K562 (cell line): ENCODE data around the gene BCHE. TPM values are rescaled to one million over a fixed set of nuclear protein-coding genes. Genes with fewer than 3 reads are reported as not detected.

ENCODE experiments used
- ATAC-seq: fragments of 200-7000 bp; cut with Tn5 transposase; 3 replicates; pipeline ENCODE4 v1.9.1; 2020; ENCODE audit warnings: moderate library complexity
- BruUV-seq: library from RNA; stranded (reverse); fragments of 400-500 nt; replicated peaks from 2 replicates; lab custom pipeline; 2021; lab: Mats Ljungman, UMichigan
- CTCF ChIA-PET: fragments of 300-600 bp; formaldehyde crosslinking; extraction: SDS; loops from one replicate; lab custom pipeline; 2021; ENCODE audit warnings: low intra/inter-chr PET ratio; lab: Yijun Ruan, JAX
- POLR2A ChIA-PET: fragments of 300-600, 350-650 bp; sonication (Branson Sonifier 250); formaldehyde crosslinking; extraction: SDS; loops from one replicate; lab custom pipeline; 2021; ENCODE audit warnings: antibody characterized with exemption, inconsistent platforms; lab: Yijun Ruan, JAX
- DNase-seq, 4 experiments: peaks; one replicate each; pipeline versions ENCODE4 v3.0.0 to v3.0.0-alpha.2; 2011 to 2018; ENCODE audit warnings: low spot score in 3 of 4, mixed read lengths in 3 of 4; ENCODE audit errors: extremely low read depth in 1 of 4
- FAIRE-seq: peaks from 2 replicates; lab custom pipeline; 2011; peaks lifted over from hg19 to GRCh38; lab: Jason Lieb, UNC
- H2AFZ ChIP-seq: 2 replicates; pipeline ENCODE4 v1.6.0; 2011; ENCODE audit warnings: low read depth, low read length, control low read depth, inconsistent platforms
- H3K27ac ChIP-seq: fragments of 200-600 bp; 3 replicates; pipeline ENCODE4 v1.8.0; 2011; ENCODE audit warnings: low read depth, mild to moderate bottlenecking, control low read depth, inconsistent platforms, low read length, moderate library complexity, mixed read lengths; ENCODE audit errors: extremely low read depth
- H3K27me3 ChIP-seq, 2 experiments: fragments of 300-600 bp in 1 of 2; 2 replicates in 1 of 2; 3 replicates in 1 of 2; pipeline versions ENCODE4 v1.6.0 to v1.8.0; 2011; ENCODE audit warnings: inconsistent platforms in 2 of 2, low read length in 2 of 2, mild to moderate bottlenecking in 1 of 2, mixed read lengths in 1 of 2, moderate library complexity in 1 of 2; ENCODE audit not compliant: control insufficient read depth in 2 of 2, insufficient read depth in 2 of 2
- H3K36me3 ChIP-seq: fragments of 300-600 bp; 3 replicates; pipeline ENCODE4 v1.8.0; 2011; ENCODE audit warnings: mild to moderate bottlenecking, low read length, inconsistent platforms; ENCODE audit not compliant: control insufficient read depth, insufficient read depth
- H3K4me1 ChIP-seq, 2 experiments: fragments of 200-600 bp in 1 of 2; replicated peaks in 1 of 2; 2 replicates in 1 of 2; 3 replicates in 1 of 2; pipeline versions ENCODE4 v1.5.1 to v1.8.0; 2011; ENCODE audit warnings: inconsistent platforms in 2 of 2, low read length in 2 of 2, mild to moderate bottlenecking in 1 of 2, mixed read lengths in 1 of 2, moderate library complexity in 1 of 2; ENCODE audit not compliant: control insufficient read depth in 2 of 2, insufficient read depth in 2 of 2
- H3K4me2 ChIP-seq: 2 replicates; pipeline ENCODE4 v1.6.1; 2011; ENCODE audit warnings: low read length, control low read depth, inconsistent platforms, mixed read lengths; ENCODE audit not compliant: insufficient read depth
- H3K4me3 ChIP-seq: fragments of 200-600 bp; sonication (generic), shearing (Covaris generic); 2 replicates; pipeline ENCODE4 v1.5.1; 2016; ENCODE audit warnings: control low read depth, inconsistent platforms
- H3K79me2 ChIP-seq: fragments of 200-600 bp; 3 replicates; pipeline ENCODE4 v1.8.0; 2011; ENCODE audit warnings: low read length, inconsistent platforms; ENCODE audit not compliant: control insufficient read depth, insufficient read depth
- H3K9ac ChIP-seq, 2 experiments: 2 replicates each; pipeline versions ENCODE4 v1.6.0 to v1.6.1; 2011; ENCODE audit warnings: low read depth in 2 of 2, low read length in 2 of 2, control low read depth in 1 of 2, inconsistent platforms in 1 of 2, mild to moderate bottlenecking in 1 of 2, mixed read lengths in 1 of 2; ENCODE audit not compliant: insufficient read depth in 1 of 2
- H3K9me1 ChIP-seq: one replicate; pipeline ENCODE4 v1.6.0; 2011; ENCODE audit warnings: inconsistent platforms, mild to moderate bottlenecking, low read length, moderate library complexity; ENCODE audit not compliant: control insufficient read depth, insufficient read depth
- H3K9me3 ChIP-seq: replicated peaks from 2 replicates; pipeline ENCODE4 v1.5.1; 2011; ENCODE audit warnings: low read depth, low read length, inconsistent platforms; ENCODE audit not compliant: control insufficient read depth, insufficient read depth
- H4K20me1 ChIP-seq: replicated peaks from 2 replicates; pipeline ENCODE4 v1.6.1; 2011; ENCODE audit warnings: low read length, inconsistent platforms, mixed read lengths; ENCODE audit not compliant: control insufficient read depth, insufficient read depth
- KDM5B ChIP-seq: fragments of 200-600 bp; sonication (generic); IDR thresholded peaks from 2 replicates; pipeline ENCODE4 v1.6.1; 2012; ENCODE audit warnings: low read depth, mild to moderate bottlenecking, moderate library complexity, low read length, control low read depth, inconsistent platforms; ENCODE audit not compliant: insufficient replicate concordance
- MAFK ChIP-seq: IDR thresholded peaks from 2 replicates; pipeline ENCODE4 v1.6.1; 2011; ENCODE audit warnings: low read length, improper control_type of control experiment
- NR3C1 ChIP-seq: sonication (generic); formaldehyde crosslinking; IDR thresholded peaks from 2 replicates; pipeline ENCODE4 v1.8.1; 2022; ENCODE audit warnings: missing genetic modification reagents
- NR4A1 ChIP-seq, 2 experiments: fragments of 250-450 bp in 1 of 2; fragments of 450-650 bp in 1 of 2; sonication (Bioruptor Pico) in 1 of 2; IDR thresholded peaks; 2 replicates each; pipeline versions ENCODE4 v1.4.0 to v1.6.1; 2016 to 2020; ENCODE audit warnings: mild to moderate bottlenecking in 2 of 2, missing compliant biosample characterization in 1 of 2, missing genetic modification characterization in 1 of 2, moderate library complexity in 1 of 2
- RNF2 ChIP-seq: sonication (generic); IDR thresholded peaks from 2 replicates; pipeline ENCODE4 v1.6.1; 2016
- TAF1 ChIP-seq: IDR thresholded peaks from 2 replicates; pipeline ENCODE4 v1.6.1; 2011; ENCODE audit warnings: mild to moderate bottlenecking, low read length, moderate library complexity; ENCODE audit not compliant: insufficient read depth, control insufficient read depth, severe bottlenecking; ENCODE audit errors: extremely low read depth
- TAF9B ChIP-seq: fragments of 450-650 bp; IDR thresholded peaks from 2 replicates; pipeline ENCODE4 v1.6.1; 2018; ENCODE audit warnings: mild to moderate bottlenecking; ENCODE audit not compliant: partially characterized antibody
- TCF7 ChIP-seq: sonication (generic); IDR thresholded peaks from 2 replicates; pipeline ENCODE4 v1.6.1; 2016; ENCODE audit warnings: antibody characterized with exemption, borderline replicate concordance
- WGBS: fragments of 100-300 bp; shearing (Covaris generic); methylation state at CpG from one replicate; pipeline ENCODE4 v1.1.6; 2016; ENCODE audit warnings: low coverage, mixed read lengths; ENCODE audit not compliant: insufficient coverage; ENCODE audit errors: missing lambda C conversion rate; 5-methylcytosine and 5-hydroxymethylcytosine counted together
- in situ Hi-C: fragments of 300-500 bp; cut with MboI; formaldehyde crosslinking; loops from 4 replicates; pipeline ENCODE4 v1.15.0; 2018; ENCODE audit warnings: inconsistent platforms, mixed read lengths
- intact Hi-C: fragments of 100-400 bp; cut with micrococcal nuclease; formaldehyde crosslinking; loops from 2 replicates; pipeline ENCODE4 v1.14.2; 2022
- polyA plus RNA-seq, 8 experiments: library from polyadenylated mRNA; depleted of rRNA in 4 of 8; stranded (reverse) in 5 of 8; unstranded in 3 of 8; fragments of >200 nt; fragmentation: Nextera tagmentation in 2 of 8; fragmentation: Illumina TruSeq in 1 of 8; extraction: Ambion mirVana in 2 of 8; extraction: Trizol in 1 of 8; gene quantifications; 2 replicates each; pipeline versions ENCODE4 v1.2.1 to v1.2.3, GENCODE V29; 2011 to 2014; ENCODE audit warnings: inconsistent platforms in 1 of 8, missing spikeins in 1 of 8
- total RNA-seq, 7 experiments: library from RNA; depleted of rRNA in 6 of 7; stranded (reverse); fragments of >200 nt in 6 of 7; fragmentation: Illumina TruSeq in 2 of 7; extraction: Trizol in 2 of 7; gene quantifications; 2 replicates each; pipeline versions ENCODE4 v1.2.1 to v1.2.3, GENCODE V29; 2011 to 2021; ENCODE audit warnings: low replicate concordance in 1 of 7
- TF ChIP-seq, protein P1 (sequence below): fragments of 450-650 bp; IDR thresholded peaks from 2 replicates; pipeline ENCODE4 v1.6.1; 2016; ENCODE audit warnings: low read depth
- TF ChIP-seq, protein P2 (sequence below): fragments of 250-450 bp; sonication (Bioruptor Pico); IDR thresholded peaks from 2 replicates; pipeline ENCODE4 v1.8.0; 2021; ENCODE audit warnings: mild to moderate bottlenecking, moderate library complexity
- TF ChIP-seq, protein P3 (sequence below): fragments of 450-650 bp; IDR thresholded peaks from 2 replicates; pipeline ENCODE4 v1.6.1; 2017; ENCODE audit warnings: antibody characterized with exemption

BCHE gene
- total and polyA plus RNA-seq, 9 of the 15 experiments (the other 6 are each of a cell fraction or from before 2014, with no cell fraction given), result 0.09 to 0.24 (median 0.12) TPM; not detected in 2

- 0% methylated on average over 1 of the region's 1 CpG for WGBS
- no peaks in the 10 kb centered on the region for H3K9me3 ChIP-seq
- in situ Hi-C loops, result no loop called here
- TF ChIP-seq, protein P1, sequence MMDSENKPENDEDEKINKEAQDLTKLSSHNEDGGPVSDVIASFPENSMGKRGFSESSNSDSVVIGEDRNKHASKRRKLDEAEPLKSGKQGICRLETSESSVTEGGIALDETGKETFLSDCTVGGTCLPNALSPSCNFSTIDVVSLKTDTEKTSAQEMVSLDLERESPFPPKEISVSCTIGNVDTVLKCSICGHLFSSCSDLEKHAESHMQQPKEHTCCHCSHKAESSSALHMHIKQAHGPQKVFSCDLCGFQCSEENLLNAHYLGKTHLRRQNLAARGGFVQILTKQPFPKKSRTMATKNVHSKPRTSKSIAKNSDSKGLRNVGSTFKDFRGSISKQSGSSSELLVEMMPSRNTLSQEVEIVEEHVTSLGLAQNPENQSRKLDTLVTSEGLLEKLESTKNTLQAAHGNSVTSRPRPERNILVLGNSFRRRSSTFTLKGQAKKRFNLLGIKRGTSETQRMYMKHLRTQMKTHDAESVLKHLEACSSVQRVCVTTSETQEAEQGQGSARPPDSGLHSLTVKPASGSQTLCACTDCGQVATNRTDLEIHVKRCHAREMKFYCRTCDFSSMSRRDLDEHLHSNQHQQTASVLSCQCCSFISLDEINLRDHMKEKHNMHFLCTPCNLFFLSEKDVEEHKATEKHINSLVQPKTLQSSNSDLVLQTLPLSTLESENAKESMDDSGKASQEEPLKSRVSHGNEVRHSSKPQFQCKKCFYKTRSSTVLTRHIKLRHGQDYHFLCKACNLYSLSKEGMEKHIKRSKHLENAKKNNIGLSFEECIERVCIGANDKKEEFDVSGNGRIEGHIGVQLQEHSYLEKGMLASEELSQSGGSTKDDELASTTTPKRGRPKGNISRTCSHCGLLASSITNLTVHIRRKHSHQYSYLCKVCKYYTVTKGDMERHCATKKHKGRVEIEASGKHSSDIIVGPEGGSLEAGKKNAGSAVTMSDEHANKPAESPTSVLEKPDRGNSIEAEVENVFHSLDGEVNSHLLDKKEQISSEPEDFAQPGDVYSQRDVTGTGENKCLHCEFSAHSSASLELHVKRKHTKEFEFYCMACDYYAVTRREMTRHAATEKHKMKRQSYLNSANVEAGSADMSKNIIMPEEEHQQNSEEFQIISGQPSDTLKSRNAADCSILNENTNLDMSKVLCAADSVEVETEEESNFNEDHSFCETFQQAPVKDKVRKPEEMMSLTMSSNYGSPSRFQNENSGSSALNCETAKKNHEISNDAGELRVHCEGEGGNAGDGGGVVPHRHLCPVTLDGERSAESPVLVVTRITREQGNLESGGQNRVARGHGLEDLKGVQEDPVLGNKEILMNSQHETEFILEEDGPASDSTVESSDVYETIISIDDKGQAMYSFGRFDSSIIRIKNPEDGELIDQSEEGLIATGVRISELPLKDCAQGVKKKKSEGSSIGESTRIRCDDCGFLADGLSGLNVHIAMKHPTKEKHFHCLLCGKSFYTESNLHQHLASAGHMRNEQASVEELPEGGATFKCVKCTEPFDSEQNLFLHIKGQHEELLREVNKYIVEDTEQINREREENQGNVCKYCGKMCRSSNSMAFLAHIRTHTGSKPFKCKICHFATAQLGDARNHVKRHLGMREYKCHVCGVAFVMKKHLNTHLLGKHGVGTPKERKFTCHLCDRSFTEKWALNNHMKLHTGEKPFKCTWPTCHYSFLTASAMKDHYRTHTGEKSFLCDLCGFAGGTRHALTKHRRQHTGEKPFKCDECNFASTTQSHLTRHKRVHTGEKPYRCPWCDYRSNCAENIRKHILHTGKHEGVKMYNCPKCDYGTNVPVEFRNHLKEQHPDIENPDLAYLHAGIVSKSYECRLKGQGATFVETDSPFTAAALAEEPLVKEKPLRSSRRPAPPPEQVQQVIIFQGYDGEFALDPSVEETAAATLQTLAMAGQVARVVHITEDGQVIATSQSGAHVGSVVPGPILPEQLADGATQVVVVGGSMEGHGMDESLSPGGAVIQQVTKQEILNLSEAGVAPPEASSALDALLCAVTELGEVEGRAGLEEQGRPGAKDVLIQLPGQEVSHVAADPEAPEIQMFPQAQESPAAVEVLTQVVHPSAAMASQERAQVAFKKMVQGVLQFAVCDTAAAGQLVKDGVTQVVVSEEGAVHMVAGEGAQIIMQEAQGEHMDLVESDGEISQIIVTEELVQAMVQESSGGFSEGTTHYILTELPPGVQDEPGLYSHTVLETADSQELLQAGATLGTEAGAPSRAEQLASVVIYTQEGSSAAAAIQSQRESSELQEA, result no peak
- no peak for TF ChIP-seq NR4A1 (CRISPR knock-in tag; IDR thresholded peaks at IDR 0.05)
- TF ChIP-seq NR4A1 (tag; IDR thresholded peaks at IDR 0.05), result no peak
- no peak for TF ChIP-seq KDM5B
- no peak for TF ChIP-seq NR3C1 (CRISPR knock-in tag)
- no peak for TF ChIP-seq TCF7
- TF ChIP-seq MAFK, result no peak
- TF ChIP-seq, protein P2, sequence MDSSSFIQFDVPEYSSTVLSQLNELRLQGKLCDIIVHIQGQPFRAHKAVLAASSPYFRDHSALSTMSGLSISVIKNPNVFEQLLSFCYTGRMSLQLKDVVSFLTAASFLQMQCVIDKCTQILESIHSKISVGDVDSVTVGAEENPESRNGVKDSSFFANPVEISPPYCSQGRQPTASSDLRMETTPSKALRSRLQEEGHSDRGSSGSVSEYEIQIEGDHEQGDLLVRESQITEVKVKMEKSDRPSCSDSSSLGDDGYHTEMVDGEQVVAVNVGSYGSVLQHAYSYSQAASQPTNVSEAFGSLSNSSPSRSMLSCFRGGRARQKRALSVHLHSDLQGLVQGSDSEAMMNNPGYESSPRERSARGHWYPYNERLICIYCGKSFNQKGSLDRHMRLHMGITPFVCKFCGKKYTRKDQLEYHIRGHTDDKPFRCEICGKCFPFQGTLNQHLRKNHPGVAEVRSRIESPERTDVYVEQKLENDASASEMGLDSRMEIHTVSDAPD, result no peak
- TF ChIP-seq RNF2, result no peak
- no peak for TF ChIP-seq TAF1
- TF ChIP-seq, protein P3, sequence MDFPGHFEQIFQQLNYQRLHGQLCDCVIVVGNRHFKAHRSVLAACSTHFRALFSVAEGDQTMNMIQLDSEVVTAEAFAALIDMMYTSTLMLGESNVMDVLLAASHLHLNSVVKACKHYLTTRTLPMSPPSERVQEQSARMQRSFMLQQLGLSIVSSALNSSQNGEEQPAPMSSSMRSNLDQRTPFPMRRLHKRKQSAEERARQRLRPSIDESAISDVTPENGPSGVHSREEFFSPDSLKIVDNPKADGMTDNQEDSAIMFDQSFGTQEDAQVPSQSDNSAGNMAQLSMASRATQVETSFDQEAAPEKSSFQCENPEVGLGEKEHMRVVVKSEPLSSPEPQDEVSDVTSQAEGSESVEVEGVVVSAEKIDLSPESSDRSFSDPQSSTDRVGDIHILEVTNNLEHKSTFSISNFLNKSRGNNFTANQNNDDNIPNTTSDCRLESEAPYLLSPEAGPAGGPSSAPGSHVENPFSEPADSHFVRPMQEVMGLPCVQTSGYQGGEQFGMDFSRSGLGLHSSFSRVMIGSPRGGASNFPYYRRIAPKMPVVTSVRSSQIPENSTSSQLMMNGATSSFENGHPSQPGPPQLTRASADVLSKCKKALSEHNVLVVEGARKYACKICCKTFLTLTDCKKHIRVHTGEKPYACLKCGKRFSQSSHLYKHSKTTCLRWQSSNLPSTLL, result no peak
- TF ChIP-seq TAF9B, result no peak
- TF ChIP-seq, all 486 proteins: peak for 0
- no peaks in the 10 kb centered on the region for H3K27me3 ChIP-seq
- no peaks in the 10 kb centered on the region for H3K79me2 ChIP-seq
- intact Hi-C loops, result no loop called here
- H3K4me2 ChIP-seq, result no peak overlapping the region
- H3K36me3 ChIP-seq, result no peaks in the 10 kb centered on the region
- H2AFZ ChIP-seq, result no peak overlapping the region
- no TSS peak for BruUV-seq
- H3K4me1 ChIP-seq, result no peaks in the 10 kb centered on the region
- H4K20me1 ChIP-seq, result no peaks in the 10 kb centered on the region
- DNase-seq (no peak), FAIRE-seq (no peak), ATAC-seq (no peak)
- no peak overlapping the region for H3K9ac ChIP-seq
- no peak overlapping the region for H3K4me3 ChIP-seq
- H3K9me1 ChIP-seq, result no peaks in the 10 kb centered on the region
- POLR2A ChIA-PET, result no interaction called here
- CTCF ChIA-PET, result no interaction called here
- no peak overlapping the region for H3K27ac ChIP-seq
These were observed 578 bp upstream of the BCHE start for GRCh38 chr3:165837801-165838200.
